Measurements from ENCODE around the gene TBX6. TPM values are rescaled to one million over a fixed set of nuclear protein-coding genes. Genes with fewer than 3 reads are reported as not detected.
A peak's percentile ranks its signal among the peaks of the same experiment; 100 is the strongest.

The TBX6 gene
- total and polyA plus RNA-seq, 3 experiments from 2014 or later, result 0.71 to 0.83 TPM; not detected in 1

DNA sequence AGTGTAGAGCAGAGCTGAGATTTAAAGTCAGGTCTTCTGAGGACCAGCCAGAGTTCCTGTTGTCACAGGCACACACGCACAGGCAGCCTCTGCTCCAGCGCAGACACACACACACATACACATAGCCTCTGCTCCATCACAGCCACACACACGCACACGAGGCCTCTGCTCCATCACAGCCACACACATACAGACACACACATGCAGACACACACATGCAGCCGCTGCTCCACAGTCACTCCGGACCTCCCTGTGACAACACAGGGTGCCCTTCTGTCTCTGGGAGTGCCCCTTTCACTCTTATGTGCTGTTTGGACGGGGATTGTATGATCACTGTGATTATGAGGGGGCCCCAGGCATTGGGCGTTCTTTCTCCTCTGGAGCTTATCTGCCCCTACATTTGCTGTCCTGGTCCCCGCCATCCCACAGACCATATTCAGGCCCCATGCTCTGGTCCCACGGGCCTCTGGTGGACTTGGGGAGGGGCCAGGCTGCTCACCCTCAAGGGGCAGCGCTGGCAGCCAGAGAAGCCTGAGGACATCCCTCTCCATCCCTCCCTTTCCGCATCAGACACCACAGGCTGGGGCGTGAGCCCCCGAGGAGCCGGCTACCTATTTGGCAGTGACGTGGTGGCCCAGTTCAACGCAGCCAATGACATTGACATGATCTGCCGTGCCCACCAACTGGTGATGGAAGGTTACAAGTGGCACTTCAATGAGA is 7.5 kb downstream of the TBX6 start:
- no peak for DNase-seq
- Histone ChIP-seq H3K4me1 (ENCODE audit: insufficient read depth, low read length) (peaks cover 1% of the 10 kb centered on the region), H3K27me3 (ENCODE audit: insufficient read depth, low read length, poor library complexity, severe bottlenecking) (no peaks in the 10 kb centered on the region), H3K4me3 (ENCODE audit: low read length) (no peak overlapping the region), H3K9me3 (ENCODE audit: low read length) (no peaks in the 10 kb centered on the region), H3K36me3 (ENCODE audit: insufficient read depth, low read length) (peaks cover 39% of the 10 kb centered on the region), H3K27ac (ENCODE audit: low read depth, low read length) (no peak overlapping the region)
- no peaks in the 10 kb centered on the region for H3K9me3 Mint-ChIP-seq
- no peaks in the 10 kb centered on the region for H3K27me3 Mint-ChIP-seq
- CTCF ChIA-PET, result no interaction called here
- POLR2A ChIA-PET, result no interaction called here
- peak overlapping the region in 1 of 8 donors; percentile 68 for H3K27ac Mint-ChIP-seq
- peak overlapping the region in 1 of 7 donors; percentile 32 for H3K4me3 Mint-ChIP-seq
- peaks cover 0 to 55% (median 12%) of the 10 kb centered on the region in 3 donors for H3K36me3 Mint-ChIP-seq
- H3K4me1 Mint-ChIP-seq, result peaks cover 2 to 7% (median 7%) of the 10 kb centered on the region in 3 donors

DNA sequence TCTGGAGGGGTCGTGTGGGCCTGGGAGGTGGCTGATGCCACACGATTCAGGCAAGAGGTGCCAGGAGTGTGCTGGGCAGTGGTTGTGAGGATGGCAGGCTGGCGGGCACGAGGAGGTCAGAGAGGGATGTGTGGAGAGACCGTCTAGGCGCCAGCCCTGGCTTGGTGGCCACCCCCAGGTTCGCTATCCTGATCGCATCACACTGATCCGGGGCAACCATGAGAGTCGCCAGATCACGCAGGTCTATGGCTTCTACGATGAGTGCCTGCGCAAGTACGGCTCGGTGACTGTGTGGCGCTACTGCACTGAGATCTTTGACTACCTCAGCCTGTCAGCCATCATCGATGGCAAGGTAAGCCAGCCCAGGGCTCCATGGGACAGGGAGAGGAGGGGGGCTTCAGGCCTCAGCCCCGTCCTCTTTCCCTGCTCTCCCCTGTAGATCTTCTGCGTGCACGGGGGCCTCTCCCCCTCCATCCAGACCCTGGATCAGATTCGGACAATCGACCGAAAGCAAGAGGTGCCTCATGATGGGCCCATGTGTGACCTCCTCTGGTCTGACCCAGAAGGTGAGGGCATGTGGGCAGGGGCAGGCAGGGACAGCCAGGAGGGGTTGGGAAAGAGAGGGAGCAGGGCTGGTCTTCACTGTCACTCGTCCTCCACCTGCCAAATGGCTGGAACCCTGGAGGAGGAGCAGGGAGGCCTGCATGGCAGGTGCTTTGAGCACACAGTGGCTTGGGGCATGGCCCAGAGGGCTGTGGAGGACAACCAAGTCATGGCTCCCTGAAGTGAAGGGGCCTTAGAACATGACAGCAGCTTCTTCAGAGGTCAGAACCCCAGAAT is 8.3 kb downstream of the TBX6 start:
- Histone ChIP-seq H3K4me3 (ENCODE audit: low read length) (no peak overlapping the region), H3K27me3 (ENCODE audit: insufficient read depth, low read length, poor library complexity, severe bottlenecking) (no peaks in the 10 kb centered on the region), H3K36me3 (ENCODE audit: insufficient read depth, low read length) (peaks cover 42% of the 10 kb centered on the region), H3K9me3 (ENCODE audit: low read length) (no peaks in the 10 kb centered on the region), H3K4me1 (ENCODE audit: insufficient read depth, low read length) (peaks cover 3% of the 10 kb centered on the region), H3K27ac (ENCODE audit: low read depth, low read length) (no peak overlapping the region)
- Mint-ChIP-seq H3K27ac (peak overlapping the region in 3 of 8 donors; percentile 60 to 75 (median 71)), H3K27me3 (no peaks in the 10 kb centered on the region), H3K36me3 (peaks cover 0 to 60% (median 12%) of the 10 kb centered on the region in 3 donors), H3K4me1 (peaks cover 5 to 12% (median 11%) of the 10 kb centered on the region in 3 donors), H3K4me3 (peak overlapping the region in 1 of 7 donors; percentile 32), H3K9me3 (no peaks in the 10 kb centered on the region)
- no peak for DNase-seq
- CTCF ChIA-PET, result interaction anchor here (1.5 kb wide), 1 partner anchor 9 kb away, joined by 6 read pairs; the partner anchor contains the start of gene TBX6
- POLR2A ChIA-PET, result no interaction called here

DNA sequence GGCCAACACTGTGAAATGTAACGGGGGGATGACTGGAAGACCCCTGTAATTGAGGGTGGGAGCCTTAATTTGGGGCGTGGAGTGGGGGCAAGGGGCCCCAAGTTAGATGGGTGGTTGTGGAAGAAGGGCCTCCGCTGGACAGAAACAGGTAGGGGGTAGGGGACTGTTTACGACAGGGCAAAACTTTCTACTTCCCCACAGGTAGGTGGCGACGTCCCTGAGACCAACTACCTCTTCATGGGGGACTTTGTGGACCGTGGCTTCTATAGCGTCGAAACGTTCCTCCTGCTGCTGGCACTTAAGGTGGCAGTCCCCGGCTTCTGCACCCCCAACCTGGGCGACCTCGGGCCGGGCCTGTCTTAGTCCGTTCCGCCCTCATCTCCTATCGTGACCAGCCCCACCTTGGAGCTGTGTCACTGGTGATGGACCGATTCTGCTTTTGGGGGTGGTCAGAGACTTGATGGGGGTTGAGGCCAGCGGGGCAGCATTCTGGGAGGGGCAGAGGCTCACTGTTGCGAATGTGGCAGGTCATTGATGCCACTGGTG is 9.1 kb downstream of the TBX6 start:
- Histone ChIP-seq H3K36me3 (ENCODE audit: insufficient read depth, low read length) (peaks cover 44% of the 10 kb centered on the region), H3K27me3 (ENCODE audit: insufficient read depth, low read length, poor library complexity, severe bottlenecking) (no peaks in the 10 kb centered on the region), H3K4me1 (ENCODE audit: insufficient read depth, low read length) (peaks cover 11% of the 10 kb centered on the region), H3K4me3 (ENCODE audit: low read length) (no peak overlapping the region), H3K27ac (ENCODE audit: low read depth, low read length) (no peak overlapping the region), H3K9me3 (ENCODE audit: low read length) (no peaks in the 10 kb centered on the region)
- Mint-ChIP-seq H3K27me3 (no peaks in the 10 kb centered on the region), H3K9me3 (no peaks in the 10 kb centered on the region), H3K4me1 (peaks cover 13 to 20% (median 19%) of the 10 kb centered on the region in 3 donors), H3K27ac (peak overlapping the region in 3 of 8 donors; percentile 60 to 75 (median 71)), H3K36me3 (peaks cover 0 to 68% (median 15%) of the 10 kb centered on the region in 3 donors), H3K4me3 (peak overlapping the region in 1 of 7 donors; percentile 45)
- ChIA-PET CTCF (interaction anchor here (1.5 kb wide), 1 partner anchor 9 kb away, joined by 6 read pairs; the partner anchor contains the start of gene TBX6), POLR2A (no interaction called here)
- no peak for DNase-seq

DNA sequence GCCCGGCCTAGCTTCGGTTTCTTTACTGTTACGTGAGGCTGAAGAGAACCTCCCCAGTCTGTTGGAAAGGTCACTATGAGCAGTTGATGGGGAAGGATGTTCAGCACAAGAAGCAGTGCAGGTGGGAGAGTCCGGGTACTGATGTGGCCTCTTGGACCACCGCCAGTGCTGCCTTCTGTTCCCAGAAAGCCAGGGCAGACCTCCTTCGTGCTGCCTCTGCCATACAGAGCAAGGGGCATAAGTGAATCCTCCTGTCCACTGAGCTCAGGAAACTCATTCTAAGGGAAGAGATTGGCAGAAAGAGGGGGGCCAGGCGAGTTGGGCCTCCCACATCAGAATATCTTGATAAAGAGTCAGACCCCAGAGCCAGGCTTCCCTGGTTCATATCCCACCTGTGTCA is 12.2 kb downstream of the TBX6 start:
- POLR2A ChIA-PET, result interaction anchor here (7.2 kb wide), 1 partner anchor 13 kb away, joined by 50 read pairs; the partner anchor contains the start of gene ALDOA
- Mint-ChIP-seq H3K4me3 (peak overlapping the region in 1 of 7 donors; percentile 42), H3K36me3 (peaks cover 0 to 72% (median 15%) of the 10 kb centered on the region in 3 donors), H3K4me1 (peaks cover 33 to 47% (median 46%) of the 10 kb centered on the region in 3 donors), H3K27me3 (peaks cover 0 to 1% of the 10 kb centered on the region in 2 donors), H3K27ac (peak overlapping the region in 4 of 8 donors; percentile 36 to 88 (median 68)), H3K9me3 (no peaks in the 10 kb centered on the region)
- Histone ChIP-seq H3K4me1 (ENCODE audit: insufficient read depth, low read length) (peaks cover 32% of the 10 kb centered on the region), H3K27ac (ENCODE audit: low read depth, low read length) (no peak overlapping the region), H3K36me3 (ENCODE audit: insufficient read depth, low read length) (peaks cover 44% of the 10 kb centered on the region), H3K9me3 (ENCODE audit: low read length) (no peaks in the 10 kb centered on the region), H3K4me3 (ENCODE audit: low read length) (no peak overlapping the region), H3K27me3 (ENCODE audit: insufficient read depth, low read length, poor library complexity, severe bottlenecking) (no peaks in the 10 kb centered on the region)
- no peak for DNase-seq
- CTCF ChIA-PET, result interaction anchor here (0.9 kb wide), 1 partner anchor 12 kb away, joined by 3 read pairs; the partner anchor contains the start of gene TBX6

DNA sequence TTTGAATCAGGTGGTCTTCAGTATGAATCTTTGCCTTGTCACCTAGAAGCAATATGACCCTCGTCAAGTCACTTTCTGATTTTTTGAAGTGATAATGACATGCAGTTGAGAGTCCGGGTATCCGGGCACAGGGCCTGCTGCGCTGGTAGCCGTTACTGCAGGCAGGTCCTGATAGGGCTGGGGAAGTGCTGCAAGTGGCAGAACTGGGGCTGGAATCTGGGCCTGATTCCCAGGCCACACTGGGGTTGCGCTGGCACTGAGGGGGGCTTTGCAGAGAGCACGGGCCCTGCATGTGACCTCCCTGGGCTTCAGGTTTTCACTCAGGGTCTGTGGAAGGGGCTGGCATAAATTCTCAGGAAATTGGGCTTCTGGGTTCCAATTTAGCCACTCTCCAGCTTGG is 13.0 kb downstream of the TBX6 start:
- Histone ChIP-seq H3K9me3 (ENCODE audit: low read length) (no peaks in the 10 kb centered on the region), H3K36me3 (ENCODE audit: insufficient read depth, low read length) (peaks cover 38% of the 10 kb centered on the region), H3K27ac (ENCODE audit: low read depth, low read length) (no peak overlapping the region), H3K4me3 (ENCODE audit: low read length) (no peak overlapping the region), H3K4me1 (ENCODE audit: insufficient read depth, low read length) (peaks cover 32% of the 10 kb centered on the region), H3K27me3 (ENCODE audit: insufficient read depth, low read length, poor library complexity, severe bottlenecking) (no peaks in the 10 kb centered on the region)
- POLR2A ChIA-PET, result interaction anchor here (0.6 to 7.2 kb wide), 2 partner anchors 12 to 21 kb away, joined by 4 to 50 read pairs; partner anchors contain the start of gene ALDOA
- H3K4me3 Mint-ChIP-seq, result no peak overlapping the region
- peaks cover 33 to 47% (median 46%) of the 10 kb centered on the region in 3 donors for H3K4me1 Mint-ChIP-seq
- H3K27me3 Mint-ChIP-seq, result peaks cover 0 to 1% of the 10 kb centered on the region in 2 donors
- peaks cover 0 to 65% (median 15%) of the 10 kb centered on the region in 3 donors for H3K36me3 Mint-ChIP-seq
- no peaks in the 10 kb centered on the region for H3K9me3 Mint-ChIP-seq
- H3K27ac Mint-ChIP-seq, result peak overlapping the region in 2 of 8 donors; percentile 56 to 98
- CTCF ChIA-PET, result interaction anchor here (1.3 to 3.3 kb wide), 2 partner anchors 9 to 14 kb away, joined by 4 to 25 read pairs; partner anchors contain the start of gene TBX6
- no peak for DNase-seq

DNA sequence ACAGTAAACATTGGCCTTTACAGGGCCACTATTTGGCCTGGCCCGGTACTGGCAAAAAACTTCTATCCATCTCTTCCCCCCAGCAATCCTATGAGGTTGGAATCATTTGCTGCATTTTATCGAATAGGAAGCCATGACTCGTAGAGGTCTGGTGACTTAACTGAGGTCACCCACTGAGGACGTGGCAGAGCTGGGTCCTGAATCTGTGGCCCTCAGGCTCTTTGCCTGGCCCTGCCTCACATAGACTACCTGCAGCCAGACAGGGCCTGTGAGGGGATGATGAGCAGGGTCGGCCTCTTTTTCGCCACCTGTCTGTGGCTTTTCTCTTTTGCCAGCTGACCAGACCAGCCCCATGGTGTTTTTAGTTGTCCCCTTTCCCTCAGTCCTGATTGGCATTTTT is 14.1 kb downstream of the TBX6 start:
- H3K27me3 ChIP-seq (ENCODE audit: insufficient read depth, low read length, poor library complexity, severe bottlenecking), result no peaks in the 10 kb centered on the region

DNA sequence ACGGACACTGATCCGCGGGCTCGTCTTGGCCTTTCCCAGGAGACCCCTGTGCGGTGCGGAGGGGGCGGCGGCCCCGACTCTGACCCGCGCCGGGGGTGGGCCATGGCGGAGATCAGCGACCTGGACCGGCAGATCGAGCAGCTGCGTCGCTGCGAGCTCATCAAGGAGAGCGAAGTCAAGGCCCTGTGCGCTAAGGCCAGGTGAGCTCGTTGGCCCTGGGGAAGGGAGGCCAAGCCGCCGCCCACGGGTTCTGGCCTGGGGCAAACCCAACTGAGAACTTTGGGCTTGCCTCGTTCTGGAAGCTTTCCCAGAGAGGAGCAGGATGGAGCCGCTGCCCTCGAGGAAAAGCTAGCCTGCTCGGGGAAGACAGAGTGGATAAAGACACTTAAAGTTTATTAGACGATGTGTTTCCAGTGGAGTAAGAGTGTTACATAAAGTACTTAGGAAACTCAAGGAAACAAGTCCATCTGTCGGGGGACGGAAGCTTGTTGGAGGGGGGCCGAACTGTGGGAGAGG is 15.4 kb downstream of the TBX6 start:
- no peak for DNase-seq
- Mint-ChIP-seq H3K27ac (peak overlapping the region; percentile 92 to 98 (median 96)), H3K27me3 (peaks cover 0 to 1% of the 10 kb centered on the region in 2 donors), H3K4me1 (peaks cover 33 to 52% (median 50%) of the 10 kb centered on the region in 3 donors), H3K9me3 (no peaks in the 10 kb centered on the region), H3K4me3 (peak overlapping the region; percentile 89 to 97 (median 92)), H3K36me3 (peaks cover 3 to 55% (median 7%) of the 10 kb centered on the region in 3 donors)
- peaks cover 30% of the 10 kb centered on the region for H3K36me3 ChIP-seq (ENCODE audit: insufficient read depth, low read length)
- peak overlapping the region; percentile 67 for H3K4me3 ChIP-seq (ENCODE audit: low read length)
- no peaks in the 10 kb centered on the region for H3K27me3 ChIP-seq (ENCODE audit: insufficient read depth, low read length, poor library complexity, severe bottlenecking)
- peak overlapping the region; percentile 83 for H3K27ac ChIP-seq (ENCODE audit: low read depth, low read length)
- ChIA-PET CTCF (interaction anchor here (1.0 to 3.3 kb wide), 2 partner anchors 10 to 16 kb away, joined by 3 to 25 read pairs; partner anchors contain the start of genes ALDOA and TBX6), POLR2A (interaction anchor here (0.5 to 7.2 kb wide), 8 partner anchors 10 to 107 kb away, joined by 3 to 50 read pairs (median 4); partner anchors contain the start of genes ALDOA, CORO1A, TBX6 and YPEL3)
- H3K9me3 ChIP-seq (ENCODE audit: low read length), result no peaks in the 10 kb centered on the region
- H3K4me1 ChIP-seq (ENCODE audit: insufficient read depth, low read length), result peaks cover 32% of the 10 kb centered on the region

More for the DNA sequence above, 14.1 kb downstream of the TBX6 start:
- Histone ChIP-seq H3K36me3 (ENCODE audit: insufficient read depth, low read length) (peaks cover 27% of the 10 kb centered on the region), H3K9me3 (ENCODE audit: low read length) (no peaks in the 10 kb centered on the region), H3K4me1 (ENCODE audit: insufficient read depth, low read length) (peaks cover 32% of the 10 kb centered on the region), H3K27ac (ENCODE audit: low read depth, low read length) (no peak overlapping the region), H3K4me3 (ENCODE audit: low read length) (no peak overlapping the region)
- H3K4me1 Mint-ChIP-seq, result peaks cover 33 to 47% (median 46%) of the 10 kb centered on the region in 3 donors
- peaks cover 0 to 55% (median 11%) of the 10 kb centered on the region in 3 donors for H3K36me3 Mint-ChIP-seq
- ChIA-PET POLR2A (interaction anchor here (7.2 kb wide), 1 partner anchor 11 kb away, joined by 50 read pairs; the partner anchor contains the start of gene ALDOA), CTCF (interaction anchor here (1.3 to 3.3 kb wide), 2 partner anchors 8 to 15 kb away, joined by 4 to 25 read pairs; partner anchors contain the start of gene TBX6)
- H3K9me3 Mint-ChIP-seq, result no peaks in the 10 kb centered on the region
- peaks cover 0 to 1% of the 10 kb centered on the region in 2 donors for H3K27me3 Mint-ChIP-seq
- DNase-seq, result no peak
- H3K4me3 Mint-ChIP-seq, result peak overlapping the region; percentile 89 to 97 (median 92)
- H3K27ac Mint-ChIP-seq, result peak overlapping the region; percentile 73 to 98 (median 94)
